ENCODE results near the gene ADD3. TPM values are rescaled to one million over a fixed set of nuclear protein-coding genes. Genes with fewer than 3 reads are reported as not detected.

The ADD3 gene
- total RNA-seq, 1 experiment from 2014 or later, result 86.7 TPM

- ATAC-seq, result no peak
- ChIA-PET POLR2A (no interaction called here), CTCF (no interaction called here)
- no peak for TF ChIP-seq ZBTB43 (CRISPR knock-in tag; IDR thresholded peaks at IDR 0.05)
- TF ChIP-seq IRF1 (CRISPR knock-in tag; IDR thresholded peaks at IDR 0.05), result no peak
- TF ChIP-seq FOXK1 (CRISPR knock-in tag; IDR thresholded peaks at IDR 0.05), result no peak
- no peak for TF ChIP-seq ZBTB21 (CRISPR knock-in tag; IDR thresholded peaks at IDR 0.05; ENCODE audit: borderline replicate concordance)
- no peak for TF ChIP-seq IRF2 (CRISPR knock-in tag; IDR thresholded peaks at IDR 0.05; ENCODE audit: borderline replicate concordance, low read depth)
- no peak for TF ChIP-seq FOXP4 (CRISPR knock-in tag; IDR thresholded peaks at IDR 0.05)
- no peak for TF ChIP-seq NFYB (CRISPR knock-in tag; conservative IDR thresholded peaks at IDR 0.05; ENCODE audit: low read depth)
- TF ChIP-seq ZNF263 (CRISPR knock-in tag; IDR thresholded peaks at IDR 0.05; ENCODE audit: low read depth), result no peak
- no peak for TF ChIP-seq ATF6 (CRISPR knock-in tag; IDR thresholded peaks at IDR 0.05)
- no peak for TF ChIP-seq MYBL2 (CRISPR knock-in tag; IDR thresholded peaks at IDR 0.05)
- no peak for TF ChIP-seq MXD4 (CRISPR knock-in tag; IDR thresholded peaks at IDR 0.05; ENCODE audit: borderline replicate concordance)
- no peak for TF ChIP-seq SP1 (CRISPR knock-in tag; conservative IDR thresholded peaks at IDR 0.05)
- no peak for TF ChIP-seq AR (CRISPR knock-in tag; IDR thresholded peaks at IDR 0.05)
- TF ChIP-seq ESRRA (CRISPR knock-in tag; IDR thresholded peaks at IDR 0.05; ENCODE audit: borderline replicate concordance), result no peak
- TF ChIP-seq ELF4 (CRISPR knock-in tag; IDR thresholded peaks at IDR 0.05; ENCODE audit: low read depth), result no peak
- Mint-ChIP-seq H3K36me3 (peaks cover 13% of the 10 kb centered on the region), H3K27me3 (ENCODE audit: low read depth) (no peaks in the 10 kb centered on the region), H3K4me3 (no peak overlapping the region), H3K4me1 (peaks cover 28% of the 10 kb centered on the region), H3K9me3 (peaks cover 21% of the 10 kb centered on the region), H3K27ac (no peak overlapping the region)
- no peak for DNase-seq (ENCODE audit: low spot score)
These were observed 35.1 kb downstream of the ADD3 start for GRCh38 chr10:110042891-110043290.

- CTCF ChIA-PET, result interaction anchor here (2.9 kb wide), 1 partner anchor 160 kb away, joined by 8 read pairs; no protein-coding TSS in a partner anchor
- TF ChIP-seq TCF7 (CRISPR knock-in tag; IDR thresholded peaks at IDR 0.05; ENCODE audit: low read depth) (no peak), ZNF532 (CRISPR knock-in tag; IDR thresholded peaks at IDR 0.05; ENCODE audit: borderline replicate concordance) (no peak), ZNF263 (CRISPR knock-in tag; IDR thresholded peaks at IDR 0.05; ENCODE audit: low read depth) (no peak), NR2C2 (CRISPR knock-in tag; IDR thresholded peaks at IDR 0.05) (no peak), JAZF1 (CRISPR knock-in tag; IDR thresholded peaks at IDR 0.05) (no peak), HMGXB4 (CRISPR knock-in tag; IDR thresholded peaks at IDR 0.05) (no peak)
These were observed 36.9 kb downstream of the ADD3 start for GRCh38 chr10:110044681-110045080.

More at GRCh38 chr10:110044681-110045080, 36.9 kb downstream of the ADD3 start:
- no peak for ATAC-seq
- Mint-ChIP-seq H3K27me3 (ENCODE audit: low read depth) (no peaks in the 10 kb centered on the region; the same call in 1 of the 2 replicates), H3K9me3 (peaks cover 36% of the 10 kb centered on the region), H3K36me3 (peaks cover 29% of the 10 kb centered on the region), H3K4me3 (no peak overlapping the region), H3K27ac (no peak overlapping the region), H3K4me1 (peaks cover 13% of the 10 kb centered on the region)
- POLR2A ChIA-PET, result interaction anchor here (0.5 kb wide), 1 partner anchor 132 kb away, joined by 3 read pairs; no protein-coding TSS in a partner anchor
- DNase-seq (ENCODE audit: low spot score), result no peak

Measured in WTC11 (cell line).